Chondrocyte (in vitro differentiated cells): ENCODE measurements around the gene PCLO. TPM values are rescaled to one million over a fixed set of nuclear protein-coding genes. Genes with fewer than 3 reads are reported as not detected.

Experiments
- DNase-seq: peaks from one replicate; pipeline ENCODE4 v3.0.0; 2021; ENCODE audit warnings: mixed read lengths, low spot score
- H3K27ac Mint-ChIP-seq: one replicate; pipeline ENCODE4 v1.8.0; 2021; ENCODE audit warnings: mild to moderate bottlenecking, moderate library complexity, mixed read lengths; ENCODE audit not compliant: unreplicated experiment
- H3K27me3 Mint-ChIP-seq: 2 replicates; pipeline ENCODE4 v1.8.0; 2021; ENCODE audit warnings: low read depth, mixed read lengths
- H3K36me3 Mint-ChIP-seq: 2 replicates; pipeline ENCODE4 v1.8.0; 2021; ENCODE audit warnings: low read depth, mixed read lengths
- H3K4me1 Mint-ChIP-seq: 2 replicates; pipeline ENCODE4 v1.8.0; 2021; ENCODE audit warnings: low read depth, mild to moderate bottlenecking, mixed read lengths
- H3K4me3 Mint-ChIP-seq: one replicate; pipeline ENCODE4 v1.8.0; 2021; ENCODE audit warnings: mild to moderate bottlenecking, moderate library complexity, mixed read lengths; ENCODE audit not compliant: unreplicated experiment
- H3K9me3 Mint-ChIP-seq: 2 replicates; pipeline ENCODE4 v1.8.0; 2021; ENCODE audit warnings: low read depth, mixed read lengths
- total RNA-seq: library from RNA; stranded (reverse); gene quantifications from 3 replicates; pipeline ENCODE4 v1.2.1, GENCODE V29; 2021
- TF ChIP-seq, protein P1 (sequence below): fragments of 200-600 bp; sonication (generic); IDR thresholded peaks from 2 replicates; pipeline ENCODE4 v1.5.0; 2021; ENCODE audit warnings: antibody characterized with exemption, mild to moderate bottlenecking, moderate library complexity

The PCLO gene
- total RNA-seq, 1 donor from 2014 or later, result 1.5 TPM

DNA sequence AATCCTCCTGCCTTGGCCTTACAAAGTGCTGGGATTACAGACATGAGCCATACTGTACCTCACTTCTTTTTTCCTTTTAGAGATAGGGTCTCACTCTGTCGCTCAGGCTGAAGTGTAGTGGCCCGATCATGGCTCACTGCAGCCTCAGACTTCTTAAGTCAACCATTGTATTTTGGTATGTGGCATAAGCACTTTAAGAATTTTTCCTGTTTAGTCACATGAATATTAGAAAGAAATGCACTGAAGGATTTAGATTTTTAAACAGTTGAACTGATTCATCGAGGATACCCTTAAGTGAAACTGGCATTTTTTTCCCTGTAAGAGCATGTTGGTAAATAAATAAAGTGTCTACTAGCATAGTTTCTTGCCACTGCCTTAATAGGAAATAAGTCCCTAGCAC lies 399.8 kb downstream of the PCLO start:
- Mint-ChIP-seq H3K36me3 (no peaks in the 10 kb centered on the region), H3K4me3 (no peak overlapping the region), H3K27me3 (no peaks in the 10 kb centered on the region), H3K4me1 (no peaks in the 10 kb centered on the region), H3K9me3 (no peaks in the 10 kb centered on the region), H3K27ac (no peak overlapping the region)
- no peak for DNase-seq
- TF ChIP-seq, protein P1, sequence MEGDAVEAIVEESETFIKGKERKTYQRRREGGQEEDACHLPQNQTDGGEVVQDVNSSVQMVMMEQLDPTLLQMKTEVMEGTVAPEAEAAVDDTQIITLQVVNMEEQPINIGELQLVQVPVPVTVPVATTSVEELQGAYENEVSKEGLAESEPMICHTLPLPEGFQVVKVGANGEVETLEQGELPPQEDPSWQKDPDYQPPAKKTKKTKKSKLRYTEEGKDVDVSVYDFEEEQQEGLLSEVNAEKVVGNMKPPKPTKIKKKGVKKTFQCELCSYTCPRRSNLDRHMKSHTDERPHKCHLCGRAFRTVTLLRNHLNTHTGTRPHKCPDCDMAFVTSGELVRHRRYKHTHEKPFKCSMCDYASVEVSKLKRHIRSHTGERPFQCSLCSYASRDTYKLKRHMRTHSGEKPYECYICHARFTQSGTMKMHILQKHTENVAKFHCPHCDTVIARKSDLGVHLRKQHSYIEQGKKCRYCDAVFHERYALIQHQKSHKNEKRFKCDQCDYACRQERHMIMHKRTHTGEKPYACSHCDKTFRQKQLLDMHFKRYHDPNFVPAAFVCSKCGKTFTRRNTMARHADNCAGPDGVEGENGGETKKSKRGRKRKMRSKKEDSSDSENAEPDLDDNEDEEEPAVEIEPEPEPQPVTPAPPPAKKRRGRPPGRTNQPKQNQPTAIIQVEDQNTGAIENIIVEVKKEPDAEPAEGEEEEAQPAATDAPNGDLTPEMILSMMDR, result no peak

DNA sequence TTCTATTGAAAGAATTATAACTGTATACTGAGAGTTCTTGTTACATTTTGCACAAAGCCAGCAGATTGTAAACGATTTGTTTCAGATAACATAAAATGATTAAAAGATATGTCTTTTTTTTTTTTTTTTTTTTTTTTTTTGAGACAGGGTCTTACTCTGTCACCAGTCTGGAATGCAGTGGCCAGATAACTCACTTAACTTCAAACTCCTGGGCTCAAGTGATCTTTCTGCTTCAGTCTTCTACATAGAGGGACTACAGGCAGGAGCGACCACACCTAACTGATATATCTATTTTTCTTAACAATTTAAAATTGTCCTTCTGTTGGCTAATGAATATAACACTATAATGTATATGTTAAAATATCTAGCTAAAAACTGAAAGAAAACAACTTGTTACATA lies 401.9 kb downstream of the PCLO start:
- no peaks in the 10 kb centered on the region for H3K27me3 Mint-ChIP-seq
- no peaks in the 10 kb centered on the region for H3K36me3 Mint-ChIP-seq
- DNase-seq, result no peak
- TF ChIP-seq, protein P1, result no peak
- no peak overlapping the region for H3K4me3 Mint-ChIP-seq
- no peaks in the 10 kb centered on the region for H3K9me3 Mint-ChIP-seq
- H3K27ac Mint-ChIP-seq, result no peak overlapping the region
- H3K4me1 Mint-ChIP-seq, result peaks cover 4% of the 10 kb centered on the region

DNA sequence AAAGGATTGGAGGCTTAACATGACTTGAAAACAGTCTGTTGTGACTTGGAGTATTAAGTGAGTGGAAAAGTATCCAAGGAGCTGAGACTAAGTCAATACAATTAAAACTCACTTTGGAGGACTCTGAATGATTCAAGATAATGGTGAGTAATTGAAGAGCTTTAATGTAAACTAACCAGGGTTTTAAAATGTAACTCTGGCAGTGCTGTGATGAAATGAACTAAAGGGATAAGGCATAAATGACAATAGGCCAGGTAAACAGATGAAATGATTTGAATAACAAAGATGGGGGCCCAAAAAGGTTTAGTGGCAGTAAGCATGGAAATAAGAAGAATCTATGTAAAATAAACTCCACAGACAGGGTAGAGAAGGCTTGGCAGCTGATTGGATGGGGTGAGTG lies 402.6 kb downstream of the PCLO start:
- Mint-ChIP-seq H3K36me3 (no peaks in the 10 kb centered on the region), H3K27me3 (no peaks in the 10 kb centered on the region), H3K4me1 (peaks cover 4% of the 10 kb centered on the region), H3K9me3 (no peaks in the 10 kb centered on the region), H3K27ac (no peak overlapping the region), H3K4me3 (no peak overlapping the region)
- TF ChIP-seq, protein P1, result no peak
- DNase-seq, result no peak

DNA sequence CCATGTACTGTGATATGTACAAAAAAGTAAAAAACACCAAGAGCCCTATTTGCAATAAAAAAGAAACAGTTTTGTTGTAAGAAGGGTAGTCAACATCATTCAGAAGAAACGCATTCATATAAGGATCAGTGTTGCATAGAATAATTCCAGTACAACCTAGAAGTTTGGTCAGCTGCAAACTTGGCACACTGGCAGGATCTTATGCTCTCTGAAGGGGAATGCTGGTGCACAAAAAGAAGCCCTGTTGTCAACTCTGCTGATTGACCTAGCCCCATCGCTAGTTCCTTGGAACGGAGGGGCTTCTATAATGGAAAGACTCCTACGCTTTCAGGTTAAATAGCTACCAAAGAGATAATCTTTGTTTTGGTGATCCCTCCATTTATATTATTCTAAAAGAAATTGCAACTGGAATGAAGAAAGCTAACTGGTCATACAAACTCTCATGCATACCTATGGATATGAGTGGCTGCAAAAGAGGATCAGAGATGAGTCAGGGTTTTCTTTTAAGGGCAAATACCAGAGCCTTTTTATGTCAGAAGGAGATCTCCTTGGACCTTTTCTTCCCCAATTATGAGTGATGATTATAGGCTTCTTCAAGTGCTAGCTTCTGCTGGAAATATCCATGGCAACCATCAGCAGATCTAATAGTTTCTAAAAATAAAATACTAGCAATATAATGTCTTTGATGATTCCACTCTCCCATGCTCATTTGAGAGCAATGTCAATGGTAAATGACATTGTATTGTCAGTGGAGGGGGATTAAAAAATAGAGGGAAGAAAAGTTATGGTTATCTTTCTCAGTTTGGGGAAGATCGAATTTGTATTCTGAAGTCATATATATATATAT lies 406.8 kb downstream of the PCLO start:
- DNase-seq, result no peak
- TF ChIP-seq, protein P1, result no peak
- Mint-ChIP-seq H3K4me1 (peaks cover 4% of the 10 kb centered on the region), H3K9me3 (no peaks in the 10 kb centered on the region), H3K27me3 (no peaks in the 10 kb centered on the region), H3K27ac (no peak overlapping the region), H3K4me3 (no peak overlapping the region), H3K36me3 (no peaks in the 10 kb centered on the region)

DNA sequence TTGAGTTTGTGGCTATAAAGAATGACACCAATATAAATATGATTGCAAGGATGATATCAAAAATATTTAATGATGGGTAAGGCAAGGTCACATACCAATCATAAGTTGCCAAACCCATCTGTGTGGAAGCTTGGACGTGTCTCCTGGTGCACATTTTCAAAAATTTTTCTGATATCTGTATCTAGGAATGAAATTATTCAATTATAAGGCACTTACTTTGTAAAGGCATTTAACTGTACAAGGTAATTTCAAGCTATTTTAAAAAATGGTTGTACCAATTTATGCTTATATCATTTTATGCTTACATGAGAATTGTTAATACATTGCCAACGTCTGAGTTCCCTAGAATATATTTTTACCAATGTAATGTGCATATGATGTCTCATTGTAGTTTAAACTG lies 412.7 kb downstream of the PCLO start:
- no peaks in the 10 kb centered on the region for H3K9me3 Mint-ChIP-seq
- no peaks in the 10 kb centered on the region for H3K36me3 Mint-ChIP-seq
- no peaks in the 10 kb centered on the region for H3K27me3 Mint-ChIP-seq
- H3K4me3 Mint-ChIP-seq, result no peak overlapping the region
- no peak overlapping the region for H3K27ac Mint-ChIP-seq
- TF ChIP-seq, protein P1, result no peak
- peaks cover 6% of the 10 kb centered on the region for H3K4me1 Mint-ChIP-seq
- DNase-seq, result no peak
